ENCODE data around the gene JMJD1C. TPM values are rescaled to one million over a fixed set of nuclear protein-coding genes. Genes with fewer than 3 reads are reported as not detected.
A peak's percentile ranks its signal among the peaks of the same experiment; 100 is the strongest.
"Not testable (repeated sequence)": the region's sequence is repeated elsewhere in the genome, so short reads cannot be mapped to it uniquely, and the experiment has no call there.

JMJD1C gene
- total RNA-seq, 1 donor from 2014 or later, result 120 TPM

GRCh38 chr10:63238501-63238900 is 227.3 kb downstream of the JMJD1C start:
- no peak for TF ChIP-seq CTCF (IDR thresholded peaks at IDR 0.05)
- Mint-ChIP-seq H3K4me3 (ENCODE audit: unreplicated experiment) (no peak overlapping the region), H3K4me1 (ENCODE audit: unreplicated experiment) (peaks cover 52% of the 10 kb centered on the region), H3K27me3 (ENCODE audit: unreplicated experiment) (no peaks in the 10 kb centered on the region), H3K36me3 (ENCODE audit: unreplicated experiment) (peaks cover 5% of the 10 kb centered on the region), H3K9me3 (ENCODE audit: unreplicated experiment) (no peaks in the 10 kb centered on the region), H3K27ac (ENCODE audit: unreplicated experiment) (no peak overlapping the region)
- no peak for DNase-seq (ENCODE audit: extremely low spot score, unreplicated experiment)

GRCh38 chr10:63237396-63237795 is 228.4 kb downstream of the JMJD1C start:
- Mint-ChIP-seq H3K4me1 (ENCODE audit: unreplicated experiment) (peaks cover 58% of the 10 kb centered on the region), H3K4me3 (ENCODE audit: unreplicated experiment) (no peak overlapping the region), H3K27ac (ENCODE audit: unreplicated experiment) (peak overlapping the region; percentile 60), H3K27me3 (ENCODE audit: unreplicated experiment) (no peaks in the 10 kb centered on the region), H3K9me3 (ENCODE audit: unreplicated experiment) (no peaks in the 10 kb centered on the region), H3K36me3 (ENCODE audit: unreplicated experiment) (peaks cover 5% of the 10 kb centered on the region)
- DNase-seq (ENCODE audit: extremely low spot score, unreplicated experiment), result no peak
- TF ChIP-seq CTCF (IDR thresholded peaks at IDR 0.05), result no peak

- no peak for TF ChIP-seq CTCF (IDR thresholded peaks at IDR 0.05)
- no peaks in the 10 kb centered on the region for H3K9me3 Mint-ChIP-seq (ENCODE audit: unreplicated experiment)
- H3K4me1 Mint-ChIP-seq (ENCODE audit: unreplicated experiment), result peaks cover 58% of the 10 kb centered on the region
- H3K4me3 Mint-ChIP-seq (ENCODE audit: unreplicated experiment), result no peak overlapping the region
- H3K36me3 Mint-ChIP-seq (ENCODE audit: unreplicated experiment), result peaks cover 5% of the 10 kb centered on the region
- no peak for DNase-seq (ENCODE audit: extremely low spot score, unreplicated experiment)
- H3K27ac Mint-ChIP-seq (ENCODE audit: unreplicated experiment), result peak overlapping the region; percentile 87
- no peaks in the 10 kb centered on the region for H3K27me3 Mint-ChIP-seq (ENCODE audit: unreplicated experiment)
Measured at GRCh38 chr10:63236113-63236935, 229.5 kb downstream of the JMJD1C start.

- H3K4me3 Mint-ChIP-seq (ENCODE audit: unreplicated experiment); H3K27me3 Mint-ChIP-seq (ENCODE audit: unreplicated experiment); H3K9me3 Mint-ChIP-seq (ENCODE audit: unreplicated experiment); H3K27ac Mint-ChIP-seq (ENCODE audit: unreplicated experiment); H3K36me3 Mint-ChIP-seq (ENCODE audit: unreplicated experiment); DNase-seq (ENCODE audit: extremely low spot score, unreplicated experiment): not testable (repeated sequence)
- H3K4me1 Mint-ChIP-seq (ENCODE audit: unreplicated experiment), result peaks cover 52% of the 10 kb centered on the region
Measured at GRCh38 chr10:63235136-63235535, 230.6 kb downstream of the JMJD1C start.

GRCh38 chr10:63229161-63229560 is 236.6 kb downstream of the JMJD1C start:
- peaks cover 46% of the 10 kb centered on the region for H3K4me1 Mint-ChIP-seq (ENCODE audit: unreplicated experiment)
- H3K36me3 Mint-ChIP-seq (ENCODE audit: unreplicated experiment), result peaks cover 4% of the 10 kb centered on the region
- H3K4me3 Mint-ChIP-seq (ENCODE audit: unreplicated experiment), result no peak overlapping the region
- no peak for DNase-seq (ENCODE audit: extremely low spot score, unreplicated experiment)
- no peaks in the 10 kb centered on the region for H3K9me3 Mint-ChIP-seq (ENCODE audit: unreplicated experiment)
- no peaks in the 10 kb centered on the region for H3K27me3 Mint-ChIP-seq (ENCODE audit: unreplicated experiment)
- H3K27ac Mint-ChIP-seq (ENCODE audit: unreplicated experiment), result no peak overlapping the region
- no peak for TF ChIP-seq CTCF (IDR thresholded peaks at IDR 0.05)

Data from osteocyte (in vitro differentiated cells).